T follicular helper cell (primary cell): ENCODE data around the gene PMEL.
"Not testable (repeated sequence)": the region's sequence is repeated elsewhere in the genome, so short reads cannot be mapped to it uniquely, and the experiment has no call there.

Experiments
- DNase-seq: peaks from one replicate; pipeline ENCODE4 v3.0.0-alpha.2; 2020; ENCODE audit warnings: low read depth
- total RNA-seq, 2 experiments: gene quantifications; one replicate each; lab custom pipeline; 2026; lab: John Stamatoyannopoulos, UW

PMEL gene
- total RNA-seq, result 0.06 to 0.09 reads per million in 2 experiments

GRCh38 chr12:55965941-55966407, at the start of gene PMEL:
Gene PMEL (minus strand): TSS chr12:55966042. CDS start chr12:55966011, 31 bp downstream.
- no peak for DNase-seq

- no peak for DNase-seq
Measured at GRCh38 chr12:56014205-56014604, 48.4 kb upstream of the PMEL start.

GRCh38 chr12:56013482-56013881, 47.6 kb upstream of the PMEL start:
- no peak for DNase-seq

DNA sequence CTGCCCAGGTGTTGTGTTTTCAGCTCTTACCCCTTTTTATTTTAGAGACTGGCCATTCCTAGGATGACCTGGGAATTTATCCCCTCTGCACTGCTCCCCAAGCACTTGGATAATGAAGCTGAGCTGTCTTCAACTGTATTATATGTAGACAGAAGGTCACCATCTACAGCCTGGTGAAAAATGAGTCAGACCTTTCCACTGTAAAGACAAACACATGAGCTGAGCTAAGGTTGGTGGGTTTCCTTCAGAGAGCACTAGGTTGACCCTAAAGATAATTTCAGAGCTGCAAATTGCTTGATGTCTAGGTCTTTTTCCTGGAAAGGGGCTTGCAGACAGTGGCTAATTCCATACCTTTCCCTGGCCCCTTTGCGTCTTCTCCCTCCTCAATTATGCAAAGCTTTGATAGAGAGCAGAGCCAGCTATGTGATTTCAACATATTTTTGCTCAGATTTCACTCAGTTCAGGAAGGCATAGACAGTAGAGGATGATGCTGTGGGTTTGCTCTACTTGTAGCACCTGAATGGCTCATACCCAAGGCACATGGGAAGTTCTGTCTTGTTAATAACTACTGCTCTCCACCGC, 45.8 kb upstream of the PMEL start:
- no peak for DNase-seq

GRCh38 chr12:56010111-56010570, 44.3 kb upstream of the PMEL start:
- DNase-seq, result no peak

DNA sequence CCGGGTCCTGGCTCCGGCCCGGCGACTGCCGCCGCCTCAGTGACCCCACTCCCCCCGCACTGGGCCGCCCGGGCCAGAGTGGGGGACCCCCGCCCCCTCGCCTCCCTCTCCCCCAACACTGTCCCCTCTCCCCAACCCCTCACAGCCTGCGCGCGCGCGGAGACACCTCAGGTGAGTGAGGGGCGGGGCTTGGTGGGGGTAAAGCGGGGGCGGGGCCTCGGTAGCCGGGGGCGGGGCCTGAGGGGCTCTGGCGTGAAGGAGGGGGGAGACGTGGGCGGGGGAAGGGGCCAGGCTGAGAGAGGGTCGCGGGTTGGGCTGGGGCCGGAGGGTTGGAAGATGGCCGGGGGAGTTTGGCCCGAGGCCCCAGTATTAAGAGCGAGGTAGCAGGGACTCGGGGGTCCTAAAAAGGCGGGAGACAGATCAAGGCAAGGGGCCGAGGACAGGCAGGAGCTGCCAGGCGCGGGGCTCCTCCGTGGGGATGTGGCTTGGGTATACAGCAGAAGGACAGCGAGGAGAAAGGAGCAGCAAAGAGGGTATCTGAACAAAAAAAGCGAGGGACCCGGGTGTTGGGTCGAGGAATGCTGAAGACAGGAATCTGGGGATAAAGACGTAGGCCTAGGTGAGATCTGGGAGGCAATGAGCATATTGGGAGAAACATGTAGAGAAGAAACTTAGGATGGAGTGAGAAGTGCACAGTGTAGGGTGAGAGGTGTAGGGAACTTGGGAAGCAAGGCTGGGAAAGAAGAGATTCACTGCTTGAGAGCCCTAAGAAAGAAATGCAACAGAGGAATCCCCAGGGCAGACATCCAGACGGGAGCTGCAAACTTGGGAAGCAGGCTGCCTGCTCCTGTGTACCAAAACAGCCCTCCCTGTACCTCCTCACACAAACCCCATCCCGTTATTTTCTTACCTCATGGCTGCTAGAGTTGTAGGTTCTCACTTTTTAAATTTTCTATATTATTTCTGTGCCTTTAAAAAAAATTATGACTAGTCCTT, 42.0 kb upstream of the PMEL start:
- peak; percentile 63 for DNase-seq

DNA sequence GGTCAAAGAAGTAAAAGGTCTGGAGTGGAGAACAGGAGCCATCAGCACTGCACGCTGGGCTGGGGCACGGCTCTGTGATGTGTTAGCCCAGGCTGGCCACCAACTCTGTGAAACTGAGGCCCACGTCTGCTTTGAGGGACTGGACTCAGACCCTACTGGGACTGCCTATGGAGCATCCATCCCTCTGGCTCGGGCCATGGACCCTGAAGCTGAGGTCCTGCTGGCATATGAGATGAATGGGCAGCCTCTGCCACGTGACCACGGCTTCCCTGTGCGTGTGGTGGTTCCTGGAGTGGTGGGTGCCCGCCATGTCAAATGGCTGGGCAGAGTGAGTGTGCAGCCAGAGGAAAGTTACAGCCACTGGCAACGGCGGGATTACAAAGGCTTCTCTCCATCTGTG, 38.4 kb upstream of the PMEL start:
- no peak for DNase-seq

DNA sequence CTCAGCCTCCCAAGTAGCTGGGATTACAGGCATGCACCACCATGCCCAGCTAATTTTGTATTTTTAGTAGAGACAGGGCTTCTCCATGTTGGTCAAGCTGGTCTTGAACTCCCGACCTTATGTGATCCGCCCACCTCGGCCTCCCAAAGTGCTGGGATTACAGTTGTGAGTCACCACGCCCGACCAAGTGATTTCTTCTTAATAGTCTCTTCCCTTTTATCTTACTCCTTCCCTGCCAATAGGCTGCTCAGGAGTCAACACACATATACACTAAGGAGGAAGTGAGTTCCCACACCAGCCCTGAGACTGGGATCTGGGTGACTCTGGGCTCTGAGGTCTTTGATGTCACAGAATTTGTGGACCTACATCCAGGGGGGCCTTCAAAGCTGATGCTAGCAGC, 37.5 kb upstream of the PMEL start:
- DNase-seq, result not testable (repeated sequence)

DNA sequence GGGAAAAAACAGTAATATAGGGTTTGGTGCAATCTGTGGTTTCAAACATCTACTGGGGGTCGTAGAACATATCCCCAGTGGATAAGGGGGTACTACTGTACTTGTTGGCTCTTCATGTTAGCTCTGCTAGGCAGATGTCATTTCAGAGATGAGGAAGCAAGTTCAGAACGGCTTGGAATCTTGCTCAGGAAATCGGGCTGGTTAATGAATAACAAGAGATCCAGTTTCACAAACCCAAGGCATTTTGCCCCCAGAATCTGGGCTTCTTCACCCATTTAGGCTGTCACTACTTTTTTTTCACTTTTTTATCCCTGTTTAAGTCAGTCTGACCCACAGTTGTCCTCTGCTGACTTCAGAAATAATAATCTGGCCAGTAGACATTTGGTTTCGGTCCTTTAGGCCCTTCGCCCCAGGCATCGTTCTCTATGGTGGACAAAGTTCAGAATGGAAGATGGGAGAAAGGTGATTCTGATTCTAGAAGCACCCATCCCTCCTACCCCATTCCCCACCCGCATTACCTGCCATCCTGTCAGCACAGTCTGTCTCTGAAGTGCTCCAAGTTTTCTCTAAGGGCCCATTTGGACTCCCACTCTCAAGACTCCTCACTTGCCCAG, 35.8 kb upstream of the PMEL start:
- no peak for DNase-seq

GRCh38 chr12:55999999-56000540, 34.2 kb upstream of the PMEL start:
- DNase-seq, result not testable (repeated sequence)

GRCh38 chr12:55999522-55999921, 33.7 kb upstream of the PMEL start:
- not testable (repeated sequence) for DNase-seq

DNA sequence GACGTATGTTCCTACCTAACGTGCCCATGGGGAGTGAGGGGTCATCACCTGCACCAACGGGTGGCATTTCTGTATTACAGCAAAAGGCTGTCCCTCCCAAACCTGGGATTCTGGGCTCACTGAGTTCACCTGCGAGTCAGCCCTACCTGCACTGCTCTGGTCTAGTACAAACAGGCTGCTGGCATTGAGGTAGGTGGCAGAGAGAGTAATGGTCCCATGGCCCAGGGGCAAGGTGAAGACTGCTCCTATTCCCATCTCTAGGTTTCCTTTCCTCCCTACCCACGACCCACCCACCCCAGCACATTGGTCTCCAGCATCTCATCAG, 31.7 kb upstream of the PMEL start:
- no peak for DNase-seq

DNA sequence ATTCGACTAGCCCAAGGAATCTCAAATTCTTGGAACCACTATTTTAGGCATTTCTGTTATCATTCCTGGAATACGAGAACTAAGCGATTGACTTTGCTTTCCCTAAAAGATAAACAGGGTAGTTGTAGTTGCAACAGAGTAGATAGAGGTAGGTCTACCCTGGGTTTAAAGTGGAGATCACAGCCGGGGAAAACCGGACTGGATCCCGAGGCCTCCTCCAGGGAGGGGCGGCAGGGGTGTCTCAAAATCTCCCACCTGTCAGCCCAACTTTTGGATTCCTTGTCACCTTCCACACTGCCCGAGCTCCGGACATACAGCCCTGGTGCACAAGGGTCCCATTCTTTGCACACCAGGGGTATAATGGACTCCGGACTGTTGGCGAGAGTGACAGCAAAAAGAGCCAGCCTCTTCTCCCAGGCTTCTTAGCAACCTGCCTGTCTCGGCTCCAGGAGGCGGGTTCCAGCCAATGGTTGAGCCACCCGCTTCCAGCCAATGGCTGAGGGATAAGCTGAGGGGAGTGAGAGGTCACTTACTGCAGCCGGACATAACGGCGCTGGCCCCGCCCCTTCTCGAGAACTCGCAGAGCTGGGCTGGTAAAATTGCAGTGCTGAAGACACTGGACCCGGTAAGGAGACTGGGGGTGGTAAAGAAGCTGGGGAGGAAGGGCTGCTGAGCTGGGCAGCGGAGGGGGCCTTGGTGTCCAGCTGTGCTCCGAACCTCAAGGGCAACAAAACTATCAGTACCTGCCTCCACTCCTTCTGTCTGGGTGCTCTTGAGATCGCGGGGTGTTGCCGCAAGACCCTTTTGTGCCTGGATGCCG, 31.1 kb upstream of the PMEL start, which contains the start of gene SUOX:
SUOX (plus strand) TSS at position 562 of the 820 bp plus-strand sequence. CDS start 4,946 bp downstream, outside the sequence.
- no peak for DNase-seq

DNA sequence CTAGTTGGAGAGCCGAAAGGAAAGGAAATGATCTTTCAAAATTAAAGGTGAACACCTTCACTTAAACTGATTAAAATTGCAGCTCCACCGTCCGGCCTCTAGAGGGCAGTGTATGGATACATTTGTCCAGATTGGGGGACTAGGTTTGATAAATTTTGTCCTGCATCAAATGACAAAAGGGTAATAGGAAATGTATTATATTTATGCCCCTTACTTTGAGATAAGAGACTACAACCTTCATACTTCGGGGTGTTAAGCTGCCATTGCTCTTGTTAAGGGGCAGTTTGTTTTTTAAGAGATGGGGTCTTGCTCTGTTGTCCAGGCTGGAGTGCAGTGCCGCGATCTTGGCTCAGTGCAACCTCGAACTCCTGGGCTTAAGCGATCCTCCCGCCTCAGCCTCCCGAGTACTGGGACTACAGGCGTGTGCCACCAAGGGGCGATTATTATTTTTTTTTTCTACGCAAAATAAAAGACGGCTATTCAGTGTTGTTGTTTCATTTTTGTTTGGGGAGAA, 30.4 kb upstream of the PMEL start:
- peak; percentile 47 for DNase-seq

DNA sequence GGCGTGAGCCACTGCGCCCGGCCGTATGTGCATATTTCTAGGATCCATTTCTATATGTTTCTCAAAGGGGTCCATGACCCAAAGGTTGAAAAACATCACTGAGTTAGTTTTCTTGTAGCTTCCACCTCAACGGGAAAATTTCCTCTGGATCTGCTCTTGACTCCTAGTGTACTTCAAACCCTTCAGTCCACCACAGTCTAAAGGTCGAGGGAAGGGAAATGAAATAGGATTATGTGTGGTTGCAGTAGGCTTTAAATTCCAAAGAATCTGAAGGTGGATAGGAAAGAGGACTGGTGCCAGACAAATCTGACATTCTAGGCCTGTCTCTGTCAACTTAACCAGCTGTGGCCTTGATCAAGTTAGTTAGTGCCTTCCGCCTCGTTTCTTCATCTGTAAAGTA, 29.5 kb upstream of the PMEL start:
- no peak for DNase-seq

DNA sequence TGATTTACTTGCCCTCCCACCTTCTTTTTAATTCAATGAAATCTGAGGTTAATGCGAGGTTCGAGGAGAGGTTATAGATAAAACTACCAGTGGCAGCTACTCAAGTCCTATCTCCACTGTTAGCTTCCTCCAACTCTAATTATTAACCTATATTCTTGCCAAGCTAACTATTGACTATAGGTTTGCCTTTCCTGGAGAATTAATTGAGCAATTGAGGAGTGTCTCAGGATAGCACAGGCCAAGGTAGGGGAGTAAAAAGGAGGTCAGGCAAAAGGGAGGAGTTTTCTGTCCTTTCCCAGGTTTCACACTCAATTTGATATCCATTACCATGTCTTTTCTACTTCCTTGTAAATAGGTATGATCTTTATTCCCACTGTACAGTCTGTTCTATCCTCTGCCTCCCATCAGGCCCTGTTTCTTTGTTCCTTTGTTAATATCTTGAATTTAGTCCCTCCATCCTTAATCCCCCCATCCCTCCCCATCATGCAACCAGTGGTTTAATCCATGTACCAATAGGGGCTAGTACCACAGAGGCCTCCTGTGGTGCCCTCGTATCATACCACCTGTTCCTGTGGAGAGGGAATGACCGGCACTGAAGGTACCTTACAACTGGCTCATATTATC, 27.5 kb upstream of the PMEL start:
- DNase-seq, result no peak

DNA sequence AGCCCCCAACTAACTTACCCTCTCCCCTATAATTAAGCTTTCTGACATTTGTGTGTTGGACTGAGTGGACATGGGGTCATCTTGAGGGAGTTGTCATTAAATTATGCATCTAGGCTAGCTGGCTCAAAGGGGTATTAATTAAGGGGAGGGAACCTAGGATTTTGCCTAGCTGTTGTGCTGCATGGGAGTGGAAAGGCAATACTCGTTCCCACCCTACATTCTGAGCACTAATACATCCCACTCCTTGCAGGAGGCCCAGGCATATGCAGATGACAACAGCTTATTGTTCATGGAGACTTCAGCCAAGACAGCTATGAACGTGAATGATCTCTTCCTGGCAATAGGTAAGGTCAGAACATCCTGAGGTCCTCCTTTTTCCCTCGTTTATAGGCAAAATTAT, 25.3 kb upstream of the PMEL start:
- no peak for DNase-seq

- DNase-seq, result not testable (repeated sequence)
Measured at GRCh38 chr12:55985976-55986375, 20.1 kb upstream of the PMEL start.

DNA sequence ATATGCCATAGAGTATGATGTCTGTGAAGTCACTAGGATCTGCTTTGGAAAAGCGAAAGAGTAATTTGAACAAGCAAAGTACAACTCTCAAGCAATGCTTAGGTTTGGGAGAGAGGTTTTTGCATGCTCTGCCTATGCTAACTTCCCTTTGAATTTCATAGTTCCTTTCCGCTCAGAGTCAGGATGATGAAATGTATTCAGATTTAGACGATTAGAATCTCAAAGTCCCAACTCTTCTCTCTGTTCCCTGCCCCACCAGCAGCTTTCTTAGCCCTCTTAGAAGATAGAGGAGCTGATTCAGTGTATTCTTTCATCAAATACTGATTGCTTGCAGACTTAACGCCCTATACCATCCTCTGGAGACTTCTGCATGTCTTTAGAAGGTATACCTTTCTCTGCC, 19.5 kb upstream of the PMEL start:
- no peak for DNase-seq

- no peak for DNase-seq
Measured at GRCh38 chr12:55984861-55985260, 19.0 kb upstream of the PMEL start.
